Hepatocyte (in vitro differentiated cells): ENCODE results near the gene NUDT22.

Experiments used
- CTCF ChIP-seq: fragments of 200-600 bp; sonication (generic); IDR thresholded peaks from 2 replicates; pipeline ENCODE4 v1.5.1; 2016; ENCODE audit warnings: antibody characterized with exemption, mild to moderate bottlenecking; ENCODE audit not compliant: poor library complexity
- EZH2phosphoT487 ChIP-seq: fragments of 200-600 bp; sonication (generic); IDR thresholded peaks from one replicate; pipeline ENCODE4 v1.6.1; 2018; ENCODE audit warnings: antibody characterized with exemption, mild to moderate bottlenecking, low read depth, moderate library complexity; ENCODE audit not compliant: unreplicated experiment, severe bottlenecking

- TF ChIP-seq CTCF (no peak), EZH2phosphoT487 (no peak)
Observed at GRCh38 chr11:64229744-64230170, 3.7 kb downstream of the NUDT22 start.
